Measurements from ENCODE around the gene ABL1.

The ABL1 gene

DNA sequence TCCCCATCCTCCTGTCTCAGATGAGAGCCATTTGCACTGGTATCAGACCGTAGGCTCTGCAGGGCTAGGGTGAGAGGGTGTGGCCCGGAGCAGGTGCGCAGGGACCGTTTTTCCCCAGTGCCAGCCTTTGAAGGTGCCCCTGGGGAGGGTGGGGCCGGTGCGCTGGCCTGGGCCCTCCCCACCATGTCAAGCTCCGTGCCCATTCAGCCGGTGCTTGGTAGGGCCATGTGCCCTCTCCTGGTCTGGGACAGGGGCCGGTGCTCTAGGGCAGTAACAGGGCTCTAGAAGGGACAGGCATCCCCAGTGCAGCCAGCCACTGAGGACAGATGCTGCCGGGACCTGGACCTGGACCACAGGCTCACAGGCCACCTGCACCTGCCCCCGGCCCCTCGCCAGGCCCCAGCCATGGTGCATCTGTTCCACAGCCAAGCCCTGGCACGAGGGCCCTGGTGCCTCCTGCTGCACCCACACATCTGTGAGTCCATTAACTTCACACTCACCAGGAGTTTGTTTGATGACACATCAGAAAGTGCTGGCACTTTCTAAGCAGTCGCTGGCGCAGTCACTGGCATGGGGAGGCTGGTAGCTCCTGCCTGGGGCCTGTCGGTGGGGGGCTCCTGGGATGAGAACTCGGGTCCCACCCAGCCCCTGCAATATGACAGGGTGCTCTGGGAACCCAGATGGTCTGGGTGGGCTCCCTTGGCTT is 66.6 kb downstream of the ABL1 start:
- ChIA-PET POLR2A (no interaction called here), CTCF (no interaction called here)
- TF ChIP-seq ARNT (IDR thresholded peaks at IDR 0.05) (no peak), SP1 (IDR thresholded peaks at IDR 0.05) (no peak), FOXA1 (IDR thresholded peaks at IDR 0.05) (no peak), FOXK2 (IDR thresholded peaks at IDR 0.05) (no peak), TARDBP (IDR thresholded peaks at IDR 0.05) (no peak), PKNOX1 (IDR thresholded peaks at IDR 0.05) (no peak), CTBP1 (IDR thresholded peaks at IDR 0.05; ENCODE audit: borderline replicate concordance) (no peak), ZNF384 (IDR thresholded peaks at IDR 0.05) (no peak), LEF1 (IDR thresholded peaks at IDR 0.05; ENCODE audit: borderline replicate concordance) (no peak), BHLHE40 (IDR thresholded peaks at IDR 0.05; ENCODE audit: borderline replicate concordance) (no peak), NFRKB (IDR thresholded peaks at IDR 0.05) (no peak), ELF4 (IDR thresholded peaks at IDR 0.05) (no peak)
- DNase-seq (ENCODE audit: extremely low spot score), result no peak

DNA sequence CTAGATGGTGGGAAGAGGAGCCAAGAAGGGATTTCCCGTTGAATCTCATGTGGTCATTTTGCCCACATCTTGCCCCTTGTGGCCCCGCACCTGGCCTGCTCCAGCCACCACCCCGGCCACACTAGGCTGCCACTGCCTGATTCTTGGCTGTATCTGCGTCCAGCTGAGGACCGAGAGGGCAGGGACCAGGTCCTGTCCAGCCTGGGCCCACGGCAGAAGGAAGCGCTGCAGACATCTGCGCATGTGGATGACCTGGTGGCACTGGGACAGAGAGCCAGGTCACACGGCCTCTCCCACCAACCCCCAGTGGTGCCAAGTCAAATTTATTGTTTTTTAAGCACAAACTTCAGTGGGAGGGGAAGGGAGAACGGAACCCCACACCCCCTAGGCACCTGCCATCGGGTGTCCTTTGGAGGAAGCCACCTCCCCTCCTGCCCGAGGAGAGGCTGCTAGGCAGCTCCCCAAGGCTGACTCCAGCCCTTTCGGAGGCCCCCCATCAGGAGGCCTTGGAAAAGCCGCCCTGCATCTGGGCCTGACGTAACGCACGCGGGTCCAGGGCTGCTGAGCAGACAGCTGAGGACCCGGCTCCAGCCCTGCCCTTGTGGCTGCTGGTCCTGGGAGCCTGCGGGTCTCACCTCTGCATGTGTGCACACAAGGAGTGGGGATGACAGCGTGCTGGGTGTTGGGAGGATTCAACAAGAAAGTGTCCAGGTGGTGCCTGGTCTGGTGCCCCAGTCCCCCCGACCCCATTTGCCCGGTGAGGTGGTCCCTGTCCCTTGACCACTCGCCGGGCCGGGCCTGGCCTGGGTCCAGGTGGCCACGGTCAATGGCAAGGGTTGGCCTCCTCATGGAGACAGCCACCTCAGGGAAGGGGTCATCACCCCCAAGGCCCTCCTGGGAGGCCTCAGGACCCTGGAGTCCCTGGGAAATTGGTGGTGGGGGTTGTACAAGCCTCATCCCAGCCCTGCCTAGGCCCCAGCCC is 67.4 kb downstream of the ABL1 start:
- ChIA-PET POLR2A (no interaction called here), CTCF (no interaction called here)
- no peak for DNase-seq (ENCODE audit: extremely low spot score)
- TF ChIP-seq ELF4 (IDR thresholded peaks at IDR 0.05), result no peak
- TF ChIP-seq CTBP1 (IDR thresholded peaks at IDR 0.05; ENCODE audit: borderline replicate concordance), result no peak
- no peak for TF ChIP-seq FOXA1 (IDR thresholded peaks at IDR 0.05)
- TF ChIP-seq ZNF384 (IDR thresholded peaks at IDR 0.05), result no peak
- no peak for TF ChIP-seq TARDBP (IDR thresholded peaks at IDR 0.05)
- no peak for TF ChIP-seq HDGF (IDR thresholded peaks at IDR 0.05; ENCODE audit: borderline replicate concordance)
- no peak for TF ChIP-seq L3MBTL2 (conservative IDR thresholded peaks at IDR 0.05)
- TF ChIP-seq SP1 (IDR thresholded peaks at IDR 0.05), result no peak
- TF ChIP-seq PKNOX1 (IDR thresholded peaks at IDR 0.05), result no peak

DNA sequence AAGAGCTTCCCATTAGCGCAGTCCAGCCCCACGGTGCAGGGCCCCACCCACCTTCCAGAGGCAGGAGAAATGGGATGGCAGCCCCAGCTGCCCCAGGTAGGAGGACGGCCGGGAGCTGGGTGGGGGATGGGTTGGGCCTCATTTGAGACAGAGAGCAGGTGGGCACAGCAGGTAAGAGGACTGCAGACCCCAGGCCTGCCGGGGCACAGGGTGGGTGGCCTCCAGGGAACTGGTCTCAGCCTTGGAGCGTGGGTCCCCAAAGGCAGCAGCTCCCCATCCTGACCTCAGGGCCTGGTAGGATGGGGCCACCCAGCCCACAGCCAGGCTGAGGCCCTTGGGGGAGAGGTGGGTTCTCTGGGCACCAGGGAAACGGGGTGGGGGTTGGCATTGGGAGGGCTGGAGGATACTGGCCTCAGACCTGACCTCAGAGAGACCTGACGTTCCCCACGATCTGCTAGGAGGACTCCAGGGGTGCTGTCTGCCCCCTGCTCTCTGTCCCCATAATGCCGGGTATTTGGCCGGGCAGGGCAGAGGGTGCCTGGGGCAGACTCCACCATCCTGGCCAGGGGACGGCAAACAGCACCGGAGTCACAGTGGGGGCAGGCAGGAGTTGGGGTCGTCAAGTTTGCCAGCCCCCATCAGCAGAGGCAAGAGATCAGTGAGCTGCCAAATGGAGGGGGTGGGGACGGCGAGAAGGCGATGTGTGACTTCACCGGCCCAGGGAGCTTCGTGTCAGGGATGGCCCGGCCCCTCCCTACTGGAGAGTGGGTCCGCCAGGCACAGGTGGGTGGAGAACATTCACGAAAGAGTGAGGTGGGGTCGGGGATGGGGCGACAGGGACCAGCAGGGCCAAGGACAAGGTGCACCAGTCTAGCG is 68.4 kb downstream of the ABL1 start:
- TF ChIP-seq ARNT (IDR thresholded peaks at IDR 0.05) (no peak), CTBP1 (IDR thresholded peaks at IDR 0.05; ENCODE audit: borderline replicate concordance) (no peak), PKNOX1 (IDR thresholded peaks at IDR 0.05) (no peak), TARDBP (IDR thresholded peaks at IDR 0.05) (no peak), SP1 (IDR thresholded peaks at IDR 0.05) (no peak), NFRKB (IDR thresholded peaks at IDR 0.05) (no peak), LEF1 (IDR thresholded peaks at IDR 0.05; ENCODE audit: borderline replicate concordance) (no peak), L3MBTL2 (conservative IDR thresholded peaks at IDR 0.05) (no peak), ELF4 (IDR thresholded peaks at IDR 0.05) (no peak), SUZ12 (IDR thresholded peaks at IDR 0.05) (no peak), FOXM1 (IDR thresholded peaks at IDR 0.05; ENCODE audit: borderline replicate concordance) (no peak), ZNF384 (IDR thresholded peaks at IDR 0.05) (no peak), FOXA1 (IDR thresholded peaks at IDR 0.05) (no peak), HDGF (IDR thresholded peaks at IDR 0.05; ENCODE audit: borderline replicate concordance) (no peak), FOXK2 (IDR thresholded peaks at IDR 0.05) (no peak)
- no peak for DNase-seq (ENCODE audit: extremely low spot score)
- CTCF ChIA-PET, result no interaction called here
- POLR2A ChIA-PET, result no interaction called here

DNA sequence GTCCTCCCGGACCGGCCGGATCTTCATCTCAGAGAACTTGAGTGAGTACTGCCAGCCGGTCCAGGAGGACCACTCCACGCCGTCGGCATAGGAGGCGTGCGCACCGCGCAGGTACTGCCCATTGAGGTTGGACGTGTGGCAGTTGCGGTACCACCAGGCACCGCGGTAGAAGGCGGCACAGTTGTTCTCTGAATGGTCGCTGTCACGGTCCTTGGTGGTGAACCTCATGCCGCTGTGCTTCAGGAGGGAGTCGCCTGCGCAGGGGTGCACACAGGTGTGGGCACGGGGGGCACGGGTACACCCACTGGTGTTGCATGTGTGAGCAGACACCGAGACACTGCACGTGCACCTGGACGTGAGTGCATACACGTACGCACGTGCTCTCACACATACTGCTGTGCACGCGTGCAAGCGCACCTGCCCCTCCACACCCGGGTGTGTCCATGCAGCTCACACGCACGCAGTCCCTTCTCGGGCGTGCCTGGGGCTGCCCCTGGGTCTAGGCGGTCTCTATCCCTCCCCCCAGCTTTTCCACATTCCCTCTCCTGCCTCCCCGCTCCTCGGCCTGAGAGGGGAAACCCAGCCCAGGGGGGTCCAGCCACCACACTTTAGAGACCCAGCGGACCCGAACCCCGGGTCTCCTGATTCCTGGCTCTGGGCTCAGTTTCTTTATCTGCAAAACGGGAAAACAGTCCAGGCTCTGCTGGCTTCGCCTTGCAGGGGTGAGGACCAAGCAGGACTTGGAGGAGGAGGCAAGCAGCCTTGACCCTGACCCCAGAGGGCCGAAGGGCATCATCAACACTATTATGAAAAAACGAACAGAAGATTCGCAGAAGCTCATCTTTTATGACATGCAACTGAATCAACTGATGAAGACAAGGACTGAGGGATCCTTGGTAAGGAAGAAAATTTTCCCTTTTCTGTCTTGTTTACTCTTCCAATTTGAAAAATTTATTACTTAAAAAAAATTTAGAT is 69.3 kb downstream of the ABL1 start:
- TF ChIP-seq L3MBTL2 (conservative IDR thresholded peaks at IDR 0.05), result no peak
- TF ChIP-seq FOXM1 (IDR thresholded peaks at IDR 0.05; ENCODE audit: borderline replicate concordance), result no peak
- no peak for DNase-seq (ENCODE audit: extremely low spot score)
- CTCF ChIA-PET, result no interaction called here
- POLR2A ChIA-PET, result no interaction called here
